ENCODE data around the gene SH2D4B.

GRCh38 chr10:80561950-80562349 lies 24.2 kb downstream of the SH2D4B start:
- TF ChIP-seq CTCF (IDR thresholded peaks at IDR 0.05) (no peak), POLR2A (IDR thresholded peaks at IDR 0.05) (no peak)

Data from breast epithelium (tissue), 3 donors.